ENCODE data around the gene DOCK2.

Gene DOCK2

DNA sequence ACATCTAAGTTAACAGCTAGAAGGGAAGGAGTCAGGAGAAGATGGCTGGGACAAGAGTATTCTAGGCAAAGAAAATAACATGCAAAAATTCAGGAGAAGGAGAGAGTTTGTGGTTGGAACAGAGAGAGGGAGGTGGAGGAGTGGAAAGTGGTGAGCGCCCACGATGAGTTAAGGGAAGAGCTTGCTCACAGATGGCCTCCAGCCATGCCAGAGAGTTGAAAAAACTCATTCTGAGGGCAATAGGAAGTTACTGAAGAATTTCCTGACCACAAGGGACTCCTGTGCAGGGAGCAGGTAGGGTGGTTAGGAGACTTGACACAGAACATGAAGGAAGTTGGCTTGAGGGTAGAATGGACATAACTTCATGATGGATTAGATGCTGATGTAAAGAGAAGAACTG lies 159.7 kb downstream of the DOCK2 start:
- no peaks in the 10 kb centered on the region for H3F3A ChIP-seq (ENCODE audit: low read depth)
- H3K9ac ChIP-seq (ENCODE audit: low read depth, low read length, poor library complexity, severe bottlenecking): no peak overlapping the region
- no peaks in the 10 kb centered on the region for H3K9me2 ChIP-seq (replicated peaks; ENCODE audit: low read depth, low read length)
- H3K79me2 ChIP-seq (ENCODE audit: insufficient read depth, low read length): no peaks in the 10 kb centered on the region
- H3K27me3 ChIP-seq (ENCODE audit: insufficient read depth, low read length, poor library complexity, severe bottlenecking): no peaks in the 10 kb centered on the region
- no peaks in the 10 kb centered on the region for H3K9me3 ChIP-seq (ENCODE audit: insufficient read depth, low read depth, low read length)
- no peak overlapping the region for H3K4me2 ChIP-seq (ENCODE audit: low read depth, low read length, poor library complexity, severe bottlenecking)
- no peak for TF ChIP-seq EZH2phosphoT487 (IDR thresholded peaks at IDR 0.05; ENCODE audit: borderline replicate concordance)
- TF ChIP-seq, protein P1, sequence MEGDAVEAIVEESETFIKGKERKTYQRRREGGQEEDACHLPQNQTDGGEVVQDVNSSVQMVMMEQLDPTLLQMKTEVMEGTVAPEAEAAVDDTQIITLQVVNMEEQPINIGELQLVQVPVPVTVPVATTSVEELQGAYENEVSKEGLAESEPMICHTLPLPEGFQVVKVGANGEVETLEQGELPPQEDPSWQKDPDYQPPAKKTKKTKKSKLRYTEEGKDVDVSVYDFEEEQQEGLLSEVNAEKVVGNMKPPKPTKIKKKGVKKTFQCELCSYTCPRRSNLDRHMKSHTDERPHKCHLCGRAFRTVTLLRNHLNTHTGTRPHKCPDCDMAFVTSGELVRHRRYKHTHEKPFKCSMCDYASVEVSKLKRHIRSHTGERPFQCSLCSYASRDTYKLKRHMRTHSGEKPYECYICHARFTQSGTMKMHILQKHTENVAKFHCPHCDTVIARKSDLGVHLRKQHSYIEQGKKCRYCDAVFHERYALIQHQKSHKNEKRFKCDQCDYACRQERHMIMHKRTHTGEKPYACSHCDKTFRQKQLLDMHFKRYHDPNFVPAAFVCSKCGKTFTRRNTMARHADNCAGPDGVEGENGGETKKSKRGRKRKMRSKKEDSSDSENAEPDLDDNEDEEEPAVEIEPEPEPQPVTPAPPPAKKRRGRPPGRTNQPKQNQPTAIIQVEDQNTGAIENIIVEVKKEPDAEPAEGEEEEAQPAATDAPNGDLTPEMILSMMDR (conservative IDR thresholded peaks at IDR 0.05; ENCODE audit: low read length): no peak
- H3K4me3 ChIP-seq (ENCODE audit: low read length, poor library complexity, severe bottlenecking): no peak overlapping the region
- H3K36me3 ChIP-seq (ENCODE audit: insufficient read depth, low read length): peaks cover 8% of the 10 kb centered on the region; the same call in 1 of the 2 replicates
- H3K4me1 ChIP-seq (ENCODE audit: insufficient read depth, low read length, poor library complexity, severe bottlenecking): peaks cover 6% of the 10 kb centered on the region
- H2AFZ ChIP-seq (ENCODE audit: low read length): no peak overlapping the region
- H4K20me1 ChIP-seq (ENCODE audit: insufficient read depth, low read length, poor library complexity, severe bottlenecking): no peaks in the 10 kb centered on the region

DNA sequence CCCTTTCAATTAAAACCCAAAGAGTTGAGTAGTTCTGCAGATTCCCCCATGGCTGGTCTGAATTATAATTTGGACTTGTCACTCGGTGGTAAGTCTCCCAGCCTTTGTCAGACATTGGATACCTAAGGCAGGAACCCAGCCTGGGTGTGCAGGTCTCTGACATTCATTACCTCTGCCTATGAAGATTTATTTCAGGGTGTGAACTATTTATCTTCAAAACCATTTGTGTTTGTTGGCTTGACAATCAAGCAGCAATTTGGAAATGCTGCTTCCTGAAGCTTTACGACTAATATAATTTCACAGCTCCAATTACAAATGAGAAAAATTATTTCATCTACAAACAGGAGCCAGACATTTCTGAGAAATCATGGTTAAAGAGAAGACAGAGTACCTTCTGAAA lies 160.5 kb downstream of the DOCK2 start:
- Histone ChIP-seq H3K36me3 (ENCODE audit: insufficient read depth, low read length) (peaks cover 8% of the 10 kb centered on the region; the same call in 1 of the 2 replicates), H3K79me2 (ENCODE audit: insufficient read depth, low read length) (no peaks in the 10 kb centered on the region), H3K9ac (ENCODE audit: low read depth, low read length, poor library complexity, severe bottlenecking) (no peak overlapping the region), H3K4me2 (ENCODE audit: low read depth, low read length, poor library complexity, severe bottlenecking) (no peak overlapping the region), H3K9me2 (replicated peaks; ENCODE audit: low read depth, low read length) (no peaks in the 10 kb centered on the region), H3K9me3 (ENCODE audit: insufficient read depth, low read depth, low read length) (no peaks in the 10 kb centered on the region), H3K4me1 (ENCODE audit: insufficient read depth, low read length, poor library complexity, severe bottlenecking) (peaks cover 6% of the 10 kb centered on the region), H4K20me1 (ENCODE audit: insufficient read depth, low read length, poor library complexity, severe bottlenecking) (no peaks in the 10 kb centered on the region), H3K4me3 (ENCODE audit: low read length, poor library complexity, severe bottlenecking) (no peak overlapping the region), H3F3A (ENCODE audit: low read depth) (no peaks in the 10 kb centered on the region), H2AFZ (ENCODE audit: low read length) (no peak overlapping the region), H3K27me3 (ENCODE audit: insufficient read depth, low read length, poor library complexity, severe bottlenecking) (no peaks in the 10 kb centered on the region)
- no peak for TF ChIP-seq EZH2phosphoT487 (IDR thresholded peaks at IDR 0.05; ENCODE audit: borderline replicate concordance)
- TF ChIP-seq, protein P1 (conservative IDR thresholded peaks at IDR 0.05; ENCODE audit: low read length): no peak

DNA sequence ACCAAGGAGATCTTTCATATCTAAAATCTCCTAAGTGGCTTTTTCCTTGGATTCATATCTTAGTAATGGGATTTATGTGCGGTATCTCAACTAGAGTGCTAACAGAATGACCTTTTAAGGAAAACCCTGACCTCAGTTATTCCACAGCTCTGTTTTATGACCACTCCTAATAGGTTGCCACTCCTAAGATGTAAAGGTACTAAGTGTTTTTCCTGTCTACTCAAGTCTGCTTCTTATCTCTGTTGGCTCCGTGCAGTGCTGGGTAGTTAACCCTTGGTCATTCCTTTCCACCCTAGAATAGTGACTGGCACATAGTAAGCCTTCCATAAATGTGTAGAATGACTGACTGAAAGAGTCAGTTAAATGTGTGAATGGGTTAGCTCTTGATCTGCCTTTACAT lies 161.4 kb downstream of the DOCK2 start:
- Histone ChIP-seq H3K9ac (ENCODE audit: low read depth, low read length, poor library complexity, severe bottlenecking) (no peak overlapping the region), H4K20me1 (ENCODE audit: insufficient read depth, low read length, poor library complexity, severe bottlenecking) (no peaks in the 10 kb centered on the region), H3K4me3 (ENCODE audit: low read length, poor library complexity, severe bottlenecking) (no peak overlapping the region), H3K4me1 (ENCODE audit: insufficient read depth, low read length, poor library complexity, severe bottlenecking) (peaks cover 6% of the 10 kb centered on the region), H3K9me2 (replicated peaks; ENCODE audit: low read depth, low read length) (no peaks in the 10 kb centered on the region), H3K79me2 (ENCODE audit: insufficient read depth, low read length) (no peaks in the 10 kb centered on the region), H3K27me3 (ENCODE audit: insufficient read depth, low read length, poor library complexity, severe bottlenecking) (no peaks in the 10 kb centered on the region), H3K9me3 (ENCODE audit: insufficient read depth, low read depth, low read length) (no peaks in the 10 kb centered on the region), H3K4me2 (ENCODE audit: low read depth, low read length, poor library complexity, severe bottlenecking) (no peak overlapping the region), H3F3A (ENCODE audit: low read depth) (no peaks in the 10 kb centered on the region), H2AFZ (ENCODE audit: low read length) (no peak overlapping the region), H3K36me3 (ENCODE audit: insufficient read depth, low read length) (peaks cover 7% of the 10 kb centered on the region; the same call in 1 of the 2 replicates)
- no peak for TF ChIP-seq EZH2phosphoT487 (IDR thresholded peaks at IDR 0.05; ENCODE audit: borderline replicate concordance)
- TF ChIP-seq, protein P1 (conservative IDR thresholded peaks at IDR 0.05; ENCODE audit: low read length): no peak

All from Loucy (cell line).